ENCODE results near the gene YTHDF1. TPM values are rescaled to one million over a fixed set of nuclear protein-coding genes. Genes with fewer than 3 reads are reported as not detected.
"Not testable (repeated sequence)": the region's sequence is repeated elsewhere in the genome, so short reads cannot be mapped to it uniquely, and the experiment has no call there.

The YTHDF1 gene
- polyA plus RNA-seq, 1 donor = 31.7 TPM

DNA sequence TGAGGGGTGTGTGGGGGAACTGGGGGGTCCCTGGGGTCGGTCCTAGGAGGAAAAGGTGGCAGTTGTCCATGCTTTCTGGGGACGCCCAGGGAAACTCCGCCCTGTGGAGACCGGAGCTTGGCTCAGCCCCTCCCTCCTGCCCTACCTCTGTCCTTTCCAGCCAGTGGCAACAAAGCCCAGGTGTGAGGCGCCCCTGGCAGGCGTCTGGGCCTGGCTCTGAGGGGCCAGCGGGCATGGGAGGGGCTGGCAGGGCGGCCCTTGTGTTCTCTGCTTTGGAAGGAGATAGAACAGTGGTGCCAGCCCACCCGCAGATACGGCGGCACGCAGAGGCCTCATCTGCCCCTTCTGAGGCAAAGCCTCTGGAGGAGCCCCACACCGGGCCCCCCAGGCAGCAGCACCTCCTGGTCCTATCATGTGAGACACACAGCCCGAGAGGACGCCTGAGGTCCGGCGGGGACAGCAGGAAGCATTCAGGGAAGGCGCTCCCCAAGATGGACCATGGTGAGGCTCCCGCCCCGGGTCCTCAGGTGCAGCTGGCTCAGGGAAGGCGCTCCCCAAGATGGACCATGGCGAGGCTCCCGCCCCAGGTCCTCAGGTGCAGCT lies 47.9 kb downstream of the YTHDF1 start:
- DNase-seq = no peak

DNA sequence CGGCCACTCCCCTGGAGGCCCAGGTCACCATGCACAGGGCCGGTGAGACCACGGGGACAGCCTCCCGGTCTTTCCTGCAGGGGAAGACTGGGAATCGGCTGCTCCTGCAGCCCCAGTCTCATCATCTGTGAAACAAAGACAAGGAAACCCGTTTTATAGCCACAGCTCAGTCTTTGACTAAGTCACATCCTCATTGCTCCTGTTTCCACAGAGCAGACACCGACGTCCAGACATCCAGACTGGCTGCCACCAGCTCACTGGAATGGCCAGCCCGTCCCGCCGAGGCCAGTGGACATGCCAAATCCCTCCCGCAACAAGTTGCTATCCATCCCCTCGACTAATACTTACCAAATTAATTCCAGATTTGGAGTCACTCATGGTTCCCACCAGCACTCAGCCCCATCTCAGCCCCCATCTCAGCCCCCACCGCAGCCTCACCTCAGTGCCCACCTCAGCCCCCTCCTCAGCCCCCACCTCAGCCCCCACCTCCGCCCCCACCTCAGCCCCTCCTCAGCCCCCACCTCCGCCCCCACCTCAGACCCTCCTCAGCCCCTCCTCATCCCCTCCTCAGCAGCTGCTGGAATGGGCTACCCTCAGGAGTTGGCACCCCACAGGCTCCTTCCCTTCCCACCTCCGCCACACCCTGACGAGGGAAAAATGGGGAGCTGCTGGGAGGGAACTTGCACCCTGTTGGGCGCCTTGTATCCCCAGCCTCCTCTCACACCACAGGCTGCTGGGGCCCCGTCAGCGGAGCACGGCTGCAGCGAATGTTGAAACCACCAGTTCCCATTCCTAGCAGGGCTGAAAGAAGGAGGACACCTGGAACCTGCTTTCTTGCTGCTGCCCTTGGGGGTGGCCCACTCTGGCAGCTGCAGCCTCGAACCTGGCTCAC lies 48.7 kb downstream of the YTHDF1 start:
- DNase-seq = no peak

DNA sequence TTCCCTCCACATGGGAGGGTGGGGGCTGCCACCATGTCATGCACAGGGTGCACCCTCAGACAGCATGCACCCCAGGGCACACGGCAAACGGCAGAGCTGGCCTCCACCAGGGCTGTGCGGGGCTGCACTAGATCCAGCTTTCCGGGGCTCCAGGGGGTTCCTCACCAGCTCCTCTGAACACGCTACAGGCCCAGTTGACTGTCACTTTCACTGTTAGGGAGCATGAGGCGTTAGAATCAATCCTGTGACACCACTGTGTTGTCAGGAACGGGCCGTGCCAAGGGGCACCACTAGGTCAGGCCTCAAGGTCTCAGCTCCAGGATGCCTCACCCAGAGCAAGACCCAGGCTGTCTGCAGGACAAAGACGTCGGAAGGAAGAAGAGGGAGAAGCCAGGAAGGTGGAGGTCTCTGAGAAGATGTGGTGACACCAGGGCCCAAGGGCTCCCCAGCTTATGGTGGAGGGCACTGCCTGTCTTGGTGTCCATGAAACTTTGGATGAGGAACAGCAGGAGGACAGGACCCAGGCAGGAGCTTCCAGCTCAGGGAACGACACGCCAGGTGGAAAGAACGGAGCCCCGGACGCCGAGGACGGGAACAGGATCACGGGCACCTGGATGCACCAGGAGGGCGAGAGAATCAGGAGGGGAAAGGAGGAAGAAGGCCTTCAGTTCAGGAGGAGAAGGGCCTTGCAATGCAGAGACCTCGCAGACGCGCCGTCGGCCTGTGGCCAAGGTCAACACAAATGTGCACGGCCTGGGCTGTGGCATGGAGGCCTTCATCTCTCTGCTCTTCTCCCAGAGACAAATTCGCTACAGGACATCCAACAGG lies 49.5 kb downstream of the YTHDF1 start:
- no peak for DNase-seq

DNA sequence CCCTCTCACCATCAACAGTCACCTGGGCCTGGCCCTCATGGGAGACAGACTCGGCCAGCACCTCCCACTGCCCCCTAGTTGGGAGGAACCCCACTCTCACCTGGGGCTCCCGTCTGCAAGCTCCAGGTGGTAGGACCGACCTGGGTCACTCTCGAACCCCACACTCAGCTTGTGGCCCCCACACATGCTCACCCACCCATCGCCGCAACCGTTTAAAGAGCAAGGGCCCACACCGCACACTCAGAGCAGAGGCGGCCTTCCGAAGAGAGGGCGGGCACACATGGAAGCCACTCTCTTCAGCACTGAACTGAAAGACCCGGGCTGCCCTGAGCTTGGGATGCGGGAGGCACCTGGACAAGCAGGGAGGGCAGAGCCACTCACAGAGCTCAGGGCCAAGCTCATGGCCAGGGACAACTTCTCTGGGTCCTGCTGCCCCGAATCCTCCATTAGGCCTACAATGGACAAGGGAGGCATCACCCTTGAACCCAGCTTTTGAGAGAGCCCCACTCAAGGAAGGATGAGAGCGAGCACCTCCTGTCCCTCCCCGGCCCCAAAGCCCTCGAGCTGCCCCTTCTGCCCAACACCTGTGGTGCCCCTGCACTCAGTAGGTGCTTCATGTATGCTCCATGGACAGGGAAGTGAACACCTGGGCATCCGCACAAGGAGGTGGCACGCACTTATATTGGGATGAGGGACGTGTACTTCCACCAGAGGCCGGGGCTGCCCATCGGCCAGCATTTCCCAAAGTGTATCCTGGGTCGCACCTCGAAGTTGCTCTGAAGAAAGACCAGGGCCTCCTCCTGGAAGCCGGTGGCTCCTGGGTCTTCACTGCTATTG lies 50.4 kb downstream of the YTHDF1 start:
- no peak for DNase-seq

DNA sequence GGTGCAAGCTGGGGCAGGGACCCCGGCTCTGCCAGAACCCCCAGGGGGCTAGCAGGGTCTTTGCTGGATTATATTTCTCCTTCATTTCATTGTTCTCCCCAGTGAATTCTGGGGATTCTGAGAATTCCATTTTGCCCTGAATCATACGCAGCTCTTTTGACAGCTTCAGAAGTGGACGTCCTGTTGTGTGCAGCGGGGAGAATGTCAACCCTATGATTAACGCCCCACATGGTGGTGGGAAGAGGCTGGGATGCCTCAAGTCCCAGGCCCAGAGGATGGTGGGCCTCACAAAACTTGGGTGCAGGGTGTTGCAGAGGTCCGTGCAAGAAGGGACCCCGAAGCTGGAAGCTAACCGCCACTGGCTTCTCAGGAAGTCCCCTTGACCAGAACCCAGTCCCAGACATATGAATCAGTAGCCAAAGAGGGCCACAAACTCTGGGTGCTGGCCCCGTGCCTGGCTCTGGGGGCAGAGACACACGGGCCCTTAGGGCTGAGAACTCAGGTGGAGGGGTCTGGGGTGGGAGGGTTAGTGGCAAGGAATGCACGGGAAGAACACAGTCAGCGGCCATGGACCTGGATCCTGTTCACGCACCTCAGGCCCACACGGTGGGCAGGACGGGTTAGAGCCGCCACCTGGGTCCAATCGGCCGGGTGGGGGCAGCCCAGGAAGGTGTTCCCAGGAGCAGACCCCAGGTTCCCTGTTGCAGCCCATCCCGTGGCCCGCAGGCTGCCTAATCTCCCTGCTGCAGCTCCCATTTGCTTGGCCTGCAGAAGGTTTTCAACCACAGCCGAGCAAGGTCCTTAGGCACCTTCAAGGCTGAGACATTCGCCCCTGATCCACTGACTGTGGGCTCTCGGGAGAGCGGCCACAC lies 51.2 kb downstream of the YTHDF1 start:
- no peak for DNase-seq

DNA sequence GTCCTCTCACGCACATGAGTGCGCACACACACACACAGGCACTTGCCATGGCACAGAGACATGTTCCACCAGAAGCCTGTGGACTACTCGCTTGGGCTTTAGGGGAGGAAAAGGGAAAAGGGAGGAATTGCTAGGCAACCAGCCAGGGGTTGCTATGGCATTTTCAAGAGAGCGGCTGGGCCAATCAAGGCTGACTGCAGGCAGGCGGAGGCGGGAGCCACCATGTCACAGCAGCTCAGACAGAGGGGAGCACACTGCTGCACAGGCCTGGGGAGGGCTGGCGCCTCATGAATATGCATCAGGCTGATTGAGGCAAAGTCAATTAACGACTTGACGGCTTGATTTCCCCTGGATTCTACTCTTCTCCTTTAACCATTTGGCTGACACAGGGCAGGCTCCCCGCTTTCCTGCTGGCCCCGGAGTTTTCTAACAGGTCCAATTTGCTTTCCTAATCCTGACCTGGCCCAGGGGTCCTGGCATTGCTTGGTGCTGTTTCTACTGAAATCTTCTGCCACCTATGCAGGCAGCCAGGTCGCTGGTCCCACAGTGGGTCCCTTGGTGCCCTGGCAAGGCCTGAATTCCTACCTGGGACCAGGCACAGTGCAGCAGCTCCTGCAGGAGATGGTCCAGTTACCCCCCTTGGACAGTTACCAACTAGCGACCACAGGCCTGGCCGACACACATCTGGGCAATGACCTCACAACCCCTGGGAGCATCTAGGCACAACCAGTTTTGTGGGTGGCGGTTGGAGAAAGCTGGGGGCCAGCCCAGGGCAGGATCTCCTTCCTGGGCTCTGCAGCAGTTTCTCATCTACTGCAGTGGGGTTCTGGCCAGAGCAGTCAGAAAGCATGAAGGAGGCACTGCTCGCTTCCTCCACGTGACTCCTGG lies 52.1 kb downstream of the YTHDF1 start:
- DNase-seq = no peak

DNA sequence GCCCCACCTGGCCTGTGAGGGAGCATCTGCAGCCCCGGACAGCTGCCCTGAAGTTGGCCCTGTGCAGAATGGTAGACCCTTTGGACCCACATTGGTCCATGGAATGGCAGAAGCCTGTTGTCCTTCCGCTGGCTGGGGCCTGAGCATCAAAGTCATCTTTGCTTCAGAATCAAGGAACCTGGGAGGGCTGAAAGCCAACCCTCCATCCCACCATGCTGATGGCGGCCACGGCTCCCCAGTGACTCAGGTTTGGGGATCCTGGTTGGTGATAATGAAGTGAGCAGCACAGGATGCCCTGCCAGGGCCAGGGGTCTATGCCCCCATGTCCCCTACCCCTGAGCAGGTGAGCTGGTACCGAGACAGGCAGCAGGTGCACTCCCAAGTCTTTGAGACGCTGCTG lies 52.8 kb downstream of the YTHDF1 start:
- DNase-seq = no peak

DNA sequence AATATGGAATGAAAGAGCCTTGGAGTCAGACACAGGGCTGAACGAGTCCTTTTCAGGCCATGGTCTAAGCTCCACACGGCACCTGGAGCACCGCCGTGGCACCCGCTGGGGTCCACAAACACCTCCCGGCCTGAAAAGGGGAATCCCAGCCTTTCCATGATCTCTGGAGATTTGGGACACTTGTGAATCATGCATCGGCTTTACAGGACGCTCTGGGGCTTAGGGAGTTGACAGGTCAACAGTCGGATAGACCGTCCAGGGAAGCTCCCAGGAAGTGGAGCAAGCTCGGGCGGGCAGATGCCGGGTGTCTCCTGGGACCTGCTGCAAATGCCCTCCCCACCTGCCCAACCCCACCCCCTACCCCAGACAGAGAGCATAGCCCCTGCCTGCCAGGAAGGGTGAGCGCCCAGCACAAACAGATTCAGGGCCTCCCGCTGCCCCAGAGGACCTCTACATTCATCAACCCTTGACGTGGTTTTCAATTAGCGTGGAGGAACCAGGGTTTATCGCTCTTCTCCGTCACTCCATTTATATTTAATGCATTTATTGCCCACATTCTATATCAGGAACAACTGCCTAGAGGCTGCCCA lies 53.6 kb downstream of the YTHDF1 start:
- DNase-seq = no peak

DNA sequence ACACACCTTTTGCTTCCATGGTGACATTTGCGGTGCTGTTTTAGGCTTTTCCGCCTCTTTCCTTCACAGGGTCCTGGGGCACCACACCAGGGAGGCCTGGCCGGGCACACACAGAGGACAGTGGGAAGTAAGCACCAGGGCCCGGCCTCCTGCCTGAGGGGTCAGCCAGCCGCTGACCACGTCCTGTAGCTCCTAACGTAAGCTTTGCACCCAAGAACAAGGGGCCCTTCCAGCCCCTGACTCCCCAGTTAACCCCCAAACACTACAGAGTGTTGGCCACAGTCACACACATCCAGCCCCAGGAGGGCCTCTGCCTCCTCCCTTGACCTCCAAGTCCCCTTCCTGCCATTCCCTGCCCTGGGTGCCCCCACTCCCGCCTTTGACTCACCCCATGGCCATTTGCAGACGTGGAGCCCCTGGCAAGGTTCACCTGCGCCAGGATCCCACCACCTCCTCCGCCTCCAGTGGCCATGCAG lies 54.7 kb downstream of the YTHDF1 start:
- DNase-seq = no peak

DNA sequence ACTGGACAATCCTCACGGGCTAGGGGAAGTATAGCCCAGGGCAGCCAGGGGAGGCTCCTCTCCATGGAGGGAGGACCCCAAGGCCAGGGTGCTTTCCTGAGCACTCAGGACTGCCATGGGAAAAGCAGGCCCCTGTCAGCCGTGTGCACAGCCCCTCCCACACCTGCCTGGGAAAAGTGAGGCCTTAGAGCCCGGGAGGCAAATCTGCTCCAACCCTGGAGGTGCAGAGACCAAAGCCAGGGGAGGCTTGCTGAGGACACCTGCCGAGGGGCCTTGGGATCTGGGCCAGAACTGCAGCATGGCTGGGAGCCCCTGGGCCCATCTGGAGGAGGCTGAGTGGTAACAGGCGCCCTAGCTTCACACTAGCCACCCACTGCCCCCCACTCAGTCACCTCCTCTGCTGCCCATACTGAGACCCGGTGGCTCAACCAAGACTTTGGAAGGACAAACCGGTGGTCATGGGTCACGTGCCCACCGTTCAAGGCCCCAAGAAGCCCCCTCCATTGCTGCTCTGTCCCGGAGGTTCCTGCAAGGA lies 55.2 kb downstream of the YTHDF1 start:
- DNase-seq = no peak

DNA sequence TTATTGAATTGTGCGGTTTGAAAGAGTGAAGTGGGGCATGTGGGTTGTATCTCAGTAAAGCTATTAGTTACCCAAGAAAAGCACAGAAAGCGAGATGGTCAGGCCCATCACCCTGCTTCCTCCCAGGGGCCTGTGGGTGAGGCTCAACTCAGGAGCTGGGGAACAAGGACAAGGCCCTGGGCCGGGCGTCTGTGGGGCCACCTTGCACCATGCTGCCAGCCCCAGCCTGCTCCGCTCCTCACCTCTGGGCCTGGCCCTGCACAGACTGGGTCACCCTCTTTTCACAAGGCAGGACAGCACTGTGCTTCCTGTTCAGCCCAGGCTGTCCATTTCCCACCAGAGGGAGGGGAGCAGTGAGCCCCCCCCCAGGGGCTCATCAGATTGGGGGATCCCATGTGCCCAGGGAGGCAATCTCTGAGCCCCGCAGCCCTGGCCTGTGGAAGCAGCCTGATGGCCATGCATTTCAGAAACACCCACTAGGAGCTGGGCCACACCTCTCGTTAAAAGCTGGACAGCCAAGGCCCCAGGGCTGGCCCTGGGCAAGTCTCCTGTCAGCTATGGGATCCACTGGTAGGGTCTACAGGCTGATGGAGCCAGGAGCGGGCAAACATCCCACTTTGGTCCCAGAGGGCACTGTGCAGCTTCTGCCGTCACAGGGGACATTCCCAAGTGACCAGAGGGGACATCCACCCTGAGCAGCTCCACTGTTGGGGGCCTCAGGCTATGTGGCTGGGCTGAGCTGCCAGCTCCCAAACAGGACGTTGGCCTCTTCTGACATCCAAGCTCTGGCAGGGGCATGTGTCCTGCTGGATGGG lies 55.9 kb downstream of the YTHDF1 start:
- DNase-seq = no peak

DNA sequence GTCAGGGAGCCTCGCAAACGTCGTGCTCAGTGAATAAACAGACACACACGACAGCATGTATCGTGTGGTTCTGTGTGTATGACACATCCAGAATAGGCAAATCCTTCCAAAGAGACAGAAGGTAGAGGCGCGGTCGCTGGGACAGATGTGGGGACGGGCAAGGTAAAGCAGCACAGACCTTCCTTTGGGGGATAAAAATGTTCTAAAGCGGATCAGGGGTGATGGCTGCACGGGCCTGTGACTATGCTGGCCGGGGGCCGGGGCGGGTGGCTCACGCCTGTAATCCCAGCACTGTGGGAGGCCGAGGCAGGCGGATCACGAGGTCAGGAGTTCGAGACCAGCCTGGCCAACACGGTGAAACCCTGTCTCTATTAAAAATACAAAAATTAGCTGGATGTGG lies 56.7 kb downstream of the YTHDF1 start:
- DNase-seq = not testable (repeated sequence)

DNA sequence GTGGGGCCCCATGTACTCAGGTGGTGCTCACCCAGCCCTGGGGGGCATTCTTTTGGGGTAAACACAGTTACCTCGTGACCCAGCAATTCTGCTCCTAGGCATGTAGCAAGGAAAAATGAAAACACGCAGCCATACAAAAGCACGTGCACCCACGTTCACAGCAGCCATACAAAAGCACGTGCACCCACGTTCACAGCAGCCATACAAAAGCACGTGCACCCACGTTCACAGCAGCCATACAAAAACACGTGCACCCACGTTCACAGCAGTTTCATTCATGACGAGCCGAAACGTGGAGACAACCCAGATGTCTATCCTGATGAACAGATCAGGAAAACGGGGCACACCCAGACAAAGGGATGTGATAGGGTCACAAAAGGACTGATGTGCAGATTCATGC lies 57.1 kb downstream of the YTHDF1 start:
- no peak for DNase-seq

DNA sequence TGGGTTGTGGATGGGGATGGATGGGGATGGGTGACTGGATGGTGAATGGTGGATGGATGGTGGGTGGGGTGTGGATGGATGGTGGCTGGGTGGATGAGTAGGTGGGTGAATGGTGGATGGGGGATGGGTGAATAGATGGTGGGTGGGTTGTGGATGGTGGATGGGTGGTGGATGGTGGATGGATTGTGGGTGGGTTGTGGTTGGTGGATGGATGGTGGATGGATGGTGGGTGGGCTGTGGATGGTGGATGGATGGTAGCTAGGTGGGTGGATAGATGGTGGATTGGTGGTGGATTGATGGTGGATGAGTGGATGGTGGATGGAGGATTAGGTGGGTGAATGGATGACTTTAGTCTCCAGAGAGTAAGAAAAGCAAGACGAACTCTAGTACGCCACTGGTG lies 57.6 kb downstream of the YTHDF1 start:
- no peak for DNase-seq

DNA sequence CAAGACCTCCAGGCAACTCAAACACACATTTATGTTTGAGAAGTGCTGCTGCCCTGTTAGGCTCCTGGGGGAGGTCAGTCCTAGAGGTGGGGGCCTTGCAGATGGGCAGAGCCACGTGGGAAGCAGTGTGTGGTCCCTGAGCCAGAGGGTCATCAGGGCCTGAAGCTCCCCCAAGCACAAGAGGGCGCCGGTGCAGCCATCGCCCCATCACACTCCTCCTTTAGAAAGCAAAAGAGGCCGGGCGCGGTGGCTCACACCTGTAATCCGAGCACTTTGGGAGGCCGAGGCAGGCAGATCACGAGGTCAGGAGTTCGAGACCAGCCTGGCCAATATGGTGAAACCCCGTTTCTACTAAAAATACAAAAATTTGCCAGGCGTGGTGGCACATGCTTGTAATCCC lies 58.5 kb downstream of the YTHDF1 start:
- not testable (repeated sequence) for DNase-seq

DNA sequence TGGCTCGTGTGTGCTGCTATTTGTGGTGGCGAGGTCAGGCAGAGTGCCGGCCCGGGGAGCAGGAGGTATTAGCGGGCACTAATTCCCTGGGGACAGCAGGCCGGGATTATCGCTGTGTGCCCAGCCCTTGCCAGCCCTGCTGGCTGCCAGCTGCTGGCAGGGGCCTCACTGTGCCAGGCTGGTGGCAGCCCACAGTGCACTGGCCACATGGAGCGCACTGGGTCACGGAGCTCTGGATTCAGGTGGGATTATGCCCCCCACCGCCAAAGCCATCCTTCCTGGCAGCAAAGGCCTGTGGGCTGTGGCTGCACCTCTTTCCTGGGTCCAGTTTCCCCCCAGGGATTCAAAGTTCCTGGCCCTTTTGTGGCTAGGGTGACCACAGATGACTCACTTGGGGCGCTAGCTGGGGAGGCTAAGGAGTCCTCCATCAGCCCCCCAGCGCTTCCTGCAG lies 59.7 kb downstream of the YTHDF1 start:
- no peak for DNase-seq

DNA sequence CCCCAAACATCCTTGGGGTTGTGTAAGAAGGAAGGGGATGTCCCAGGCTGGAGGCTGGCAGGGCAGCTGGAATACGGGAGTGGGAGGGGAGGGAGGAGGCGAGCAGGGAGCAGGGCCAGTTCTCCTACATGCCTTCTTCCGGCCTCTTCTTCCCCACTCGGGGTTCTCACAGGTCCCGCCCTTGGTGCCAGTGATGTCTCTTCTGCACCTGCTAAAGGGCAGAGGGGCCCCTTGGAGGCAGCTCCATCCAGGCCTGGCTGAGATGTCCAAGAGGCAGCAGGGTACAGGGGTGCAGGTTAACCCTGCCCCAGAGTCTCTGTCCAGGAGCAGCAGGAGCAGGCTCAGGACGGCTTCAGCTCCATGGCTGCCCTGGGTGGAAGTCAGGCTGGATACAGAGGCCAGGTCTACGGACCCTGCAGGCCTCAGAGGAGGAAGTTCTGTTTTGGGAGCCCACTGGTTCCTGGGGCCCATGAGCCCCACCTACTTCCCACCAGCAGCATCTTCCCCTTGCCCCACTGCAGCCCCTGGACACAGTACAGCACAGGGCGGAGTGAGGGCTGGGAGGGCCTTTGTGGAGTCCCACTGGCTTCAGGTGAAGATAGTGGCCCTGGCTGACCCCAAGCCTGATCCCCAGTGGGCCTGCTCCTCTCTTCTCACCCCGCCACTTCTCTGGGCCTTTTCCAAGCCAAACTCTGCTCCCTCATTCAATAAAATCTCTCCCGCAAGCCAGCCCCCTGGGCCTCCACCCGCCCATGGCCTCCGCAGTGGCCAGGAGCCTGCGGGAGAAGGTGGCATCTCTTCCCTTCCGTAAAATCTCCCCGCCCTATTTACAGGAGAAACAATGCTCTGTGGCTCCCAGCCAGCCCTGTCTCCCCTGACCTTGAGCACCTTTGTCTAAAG lies 60.4 kb downstream of the YTHDF1 start:
- no peak for DNase-seq
